ENCODE measurements around the gene IGSF8.

The IGSF8 gene, protein sequence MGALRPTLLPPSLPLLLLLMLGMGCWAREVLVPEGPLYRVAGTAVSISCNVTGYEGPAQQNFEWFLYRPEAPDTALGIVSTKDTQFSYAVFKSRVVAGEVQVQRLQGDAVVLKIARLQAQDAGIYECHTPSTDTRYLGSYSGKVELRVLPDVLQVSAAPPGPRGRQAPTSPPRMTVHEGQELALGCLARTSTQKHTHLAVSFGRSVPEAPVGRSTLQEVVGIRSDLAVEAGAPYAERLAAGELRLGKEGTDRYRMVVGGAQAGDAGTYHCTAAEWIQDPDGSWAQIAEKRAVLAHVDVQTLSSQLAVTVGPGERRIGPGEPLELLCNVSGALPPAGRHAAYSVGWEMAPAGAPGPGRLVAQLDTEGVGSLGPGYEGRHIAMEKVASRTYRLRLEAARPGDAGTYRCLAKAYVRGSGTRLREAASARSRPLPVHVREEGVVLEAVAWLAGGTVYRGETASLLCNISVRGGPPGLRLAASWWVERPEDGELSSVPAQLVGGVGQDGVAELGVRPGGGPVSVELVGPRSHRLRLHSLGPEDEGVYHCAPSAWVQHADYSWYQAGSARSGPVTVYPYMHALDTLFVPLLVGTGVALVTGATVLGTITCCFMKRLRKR

GRCh38 chr1:160097911-160098851, at the start of gene IGSF8:
TSS of gene IGSF8 (minus strand) at chr1:160098619. CDS start at chr1:160098472, 147 bp downstream.
- in situ Hi-C loops (cut with MboI; ENCODE audit: low sequenced_read_pairs) = no loop called here
- peaks cover 25% of the 10 kb centered on the region for H3K4me1 ChIP-seq

GRCh38 chr1:160148121-160148520, 49.7 kb upstream of the IGSF8 start:
- no peaks in the 10 kb centered on the region for H3K4me1 ChIP-seq
- DNase-seq (ENCODE audit: low spot score in 2 of 2) = no peak
- in situ Hi-C loops (cut with MboI; ENCODE audit: low sequenced_read_pairs) = no loop called here
- H3K36me3 ChIP-seq (replicated peaks) = no peaks in the 10 kb centered on the region
- no peaks in the 10 kb centered on the region for H3K9me3 ChIP-seq
- H3K27me3 ChIP-seq (ENCODE audit: low read depth) = peaks cover 4% of the 10 kb centered on the region; the same call in 1 of the 2 replicates
- H3K4me3 ChIP-seq = no peak overlapping the region

More at GRCh38 chr1:160097911-160098851, at the start of gene IGSF8:
- Histone ChIP-seq H3K9me3 (no peaks in the 10 kb centered on the region), H3K4me3 (peak within 1 kb of the TSS; percentile 66), H3K27me3 (ENCODE audit: low read depth) (no peaks in the 10 kb centered on the region), H3K36me3 (replicated peaks) (no peaks in the 10 kb centered on the region)
- peak; percentile 77 to 95 for DNase-seq (ENCODE audit: low spot score in 2 of 2)

- peaks cover 13% of the 10 kb centered on the region; the same call in 1 of the 2 replicates for H3K27me3 ChIP-seq (ENCODE audit: low read depth)
- no peak for DNase-seq (ENCODE audit: low spot score in 2 of 2)
- no peaks in the 10 kb centered on the region for H3K9me3 ChIP-seq
- in situ Hi-C loops (cut with MboI; ENCODE audit: low sequenced_read_pairs) = no loop called here
- no peak overlapping the region for H3K4me3 ChIP-seq
- no peaks in the 10 kb centered on the region for H3K36me3 ChIP-seq (replicated peaks)
- no peaks in the 10 kb centered on the region for H3K4me1 ChIP-seq
Measured at GRCh38 chr1:160146107-160146506, 47.7 kb upstream of the IGSF8 start.

DNA sequence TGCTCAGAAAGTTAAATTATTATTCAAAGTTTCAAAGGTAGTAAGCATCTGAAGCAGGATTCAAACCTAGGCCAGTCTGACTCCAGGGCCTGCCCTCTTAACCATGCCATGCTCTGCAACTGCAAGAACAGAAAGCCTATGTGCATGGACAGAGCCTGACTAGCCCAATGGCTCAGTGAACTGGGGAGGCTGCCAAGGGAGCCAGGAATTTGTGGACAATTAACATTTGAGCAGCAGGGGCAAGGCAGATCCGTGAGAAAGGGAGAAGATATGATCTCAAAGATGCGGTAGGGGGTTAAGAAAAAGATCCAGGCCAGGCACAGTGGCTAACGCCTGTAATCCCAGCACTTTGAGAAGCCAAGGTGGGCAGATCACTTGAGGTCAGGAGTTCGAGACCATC, 46.5 kb upstream of the IGSF8 start:
- in situ Hi-C loops (cut with MboI; ENCODE audit: low sequenced_read_pairs) = no loop called here
- DNase-seq (ENCODE audit: low spot score in 2 of 2) = no peak
- Histone ChIP-seq H3K27me3 (ENCODE audit: low read depth) (peaks cover 13% of the 10 kb centered on the region; the same call in 1 of the 2 replicates), H3K4me3 (no peak overlapping the region), H3K9me3 (no peaks in the 10 kb centered on the region), H3K4me1 (no peaks in the 10 kb centered on the region), H3K36me3 (replicated peaks) (no peaks in the 10 kb centered on the region)

DNA sequence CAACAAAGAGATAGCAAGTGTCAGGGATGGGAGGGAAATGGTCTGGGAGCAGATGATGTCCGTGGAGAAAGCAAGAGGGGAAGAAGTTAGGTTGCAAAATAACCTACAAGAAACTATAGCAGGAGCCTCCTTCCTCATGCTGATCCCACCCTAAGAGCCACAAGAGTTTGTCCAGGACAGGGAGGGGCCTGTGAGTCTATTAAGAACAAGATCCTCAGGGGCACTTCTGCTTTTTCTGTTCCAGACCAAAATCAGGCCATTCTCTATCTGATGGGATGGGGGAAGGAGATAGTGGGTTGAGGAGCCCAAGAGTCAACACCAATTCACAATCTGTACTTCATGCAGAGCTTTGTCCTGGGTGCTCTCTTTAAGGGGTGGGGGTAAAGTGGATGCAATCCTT, 45.3 kb upstream of the IGSF8 start:
- H3K36me3 ChIP-seq (replicated peaks) = no peaks in the 10 kb centered on the region
- H3K4me1 ChIP-seq = no peaks in the 10 kb centered on the region
- no peak overlapping the region for H3K4me3 ChIP-seq
- no peak for DNase-seq (ENCODE audit: low spot score in 2 of 2)
- H3K27me3 ChIP-seq (ENCODE audit: low read depth) = peaks cover 11% of the 10 kb centered on the region; the same call in 1 of the 2 replicates
- H3K9me3 ChIP-seq = no peaks in the 10 kb centered on the region
- in situ Hi-C loops (cut with MboI; ENCODE audit: low sequenced_read_pairs) = no loop called here

- Histone ChIP-seq H3K4me3 (no peak overlapping the region), H3K36me3 (replicated peaks) (no peaks in the 10 kb centered on the region), H3K9me3 (no peaks in the 10 kb centered on the region), H3K4me1 (no peaks in the 10 kb centered on the region), H3K27me3 (ENCODE audit: low read depth) (peaks cover 11% of the 10 kb centered on the region; the same call in 1 of the 2 replicates)
- in situ Hi-C loops (cut with MboI; ENCODE audit: low sequenced_read_pairs) = no loop called here
- no peak for DNase-seq (ENCODE audit: low spot score in 2 of 2)
Measured at GRCh38 chr1:160139840-160140239, 41.4 kb upstream of the IGSF8 start.

DNA sequence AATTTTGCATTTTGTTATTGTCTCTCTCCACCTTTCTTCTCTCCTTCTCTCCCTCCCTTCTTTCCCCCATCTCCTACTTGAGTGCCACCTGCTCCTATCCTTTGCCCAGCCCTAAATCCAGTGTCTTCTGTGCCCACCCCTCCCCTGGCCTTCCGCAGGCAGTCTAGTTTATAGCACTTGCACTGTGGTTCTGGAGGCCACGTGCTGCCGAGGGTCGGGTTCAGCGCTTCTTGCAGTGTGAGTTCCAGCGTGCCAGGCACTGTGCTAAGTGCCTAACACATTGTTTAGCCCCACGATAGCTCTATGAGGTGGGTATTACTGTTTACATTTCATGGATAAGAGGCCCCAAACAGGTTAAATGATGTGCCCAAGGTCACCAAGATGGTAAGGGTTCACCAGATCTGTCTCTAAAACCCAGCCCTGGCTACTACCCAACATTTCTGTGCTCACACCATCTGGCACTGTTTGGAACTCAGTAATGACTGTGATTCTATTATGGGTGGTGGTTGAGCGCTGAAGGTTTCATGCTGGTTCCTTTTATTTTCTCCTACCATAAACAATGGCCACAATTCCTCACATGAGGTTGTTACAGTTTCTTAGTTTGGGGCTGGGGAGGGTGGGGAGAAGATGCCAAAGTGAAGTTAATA, 38.9 kb upstream of the IGSF8 start:
- Histone ChIP-seq H3K9me3 (no peaks in the 10 kb centered on the region), H3K36me3 (replicated peaks) (no peaks in the 10 kb centered on the region), H3K27me3 (ENCODE audit: low read depth) (peaks cover 6% of the 10 kb centered on the region; the same call in 1 of the 2 replicates), H3K4me3 (no peak overlapping the region), H3K4me1 (no peaks in the 10 kb centered on the region)
- in situ Hi-C loops (cut with MboI; ENCODE audit: low sequenced_read_pairs) = no loop called here
- no peak for DNase-seq (ENCODE audit: low spot score in 2 of 2)

DNA sequence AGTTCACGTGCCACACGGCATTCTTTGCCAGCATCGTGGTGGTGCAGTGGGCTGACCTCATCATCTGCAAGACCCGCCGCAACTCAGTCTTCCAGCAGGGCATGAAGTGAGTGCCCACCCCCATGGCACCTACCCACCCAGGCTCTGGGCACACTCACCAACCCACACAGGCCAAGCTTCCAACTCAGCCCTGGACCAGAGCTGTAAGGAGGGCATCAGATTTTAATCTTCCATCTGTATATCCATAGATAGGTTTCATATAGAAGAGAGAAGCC, 38.4 kb upstream of the IGSF8 start:
- Histone ChIP-seq H3K4me3 (no peak overlapping the region), H3K36me3 (replicated peaks) (no peaks in the 10 kb centered on the region), H3K9me3 (no peaks in the 10 kb centered on the region), H3K27me3 (ENCODE audit: low read depth) (peaks cover 2% of the 10 kb centered on the region; the same call in 1 of the 2 replicates), H3K4me1 (no peaks in the 10 kb centered on the region)
- in situ Hi-C loops (cut with MboI; ENCODE audit: low sequenced_read_pairs) = no loop called here
- DNase-seq (ENCODE audit: low spot score in 2 of 2) = no peak

- Histone ChIP-seq H3K4me1 (no peaks in the 10 kb centered on the region), H3K4me3 (no peak overlapping the region), H3K27me3 (ENCODE audit: low read depth) (no peaks in the 10 kb centered on the region), H3K9me3 (no peaks in the 10 kb centered on the region), H3K36me3 (replicated peaks) (no peaks in the 10 kb centered on the region)
- no peak for DNase-seq (ENCODE audit: low spot score in 2 of 2)
- in situ Hi-C loops (cut with MboI; ENCODE audit: low sequenced_read_pairs) = no loop called here
Measured at GRCh38 chr1:160136121-160136925, 37.9 kb upstream of the IGSF8 start.

DNA sequence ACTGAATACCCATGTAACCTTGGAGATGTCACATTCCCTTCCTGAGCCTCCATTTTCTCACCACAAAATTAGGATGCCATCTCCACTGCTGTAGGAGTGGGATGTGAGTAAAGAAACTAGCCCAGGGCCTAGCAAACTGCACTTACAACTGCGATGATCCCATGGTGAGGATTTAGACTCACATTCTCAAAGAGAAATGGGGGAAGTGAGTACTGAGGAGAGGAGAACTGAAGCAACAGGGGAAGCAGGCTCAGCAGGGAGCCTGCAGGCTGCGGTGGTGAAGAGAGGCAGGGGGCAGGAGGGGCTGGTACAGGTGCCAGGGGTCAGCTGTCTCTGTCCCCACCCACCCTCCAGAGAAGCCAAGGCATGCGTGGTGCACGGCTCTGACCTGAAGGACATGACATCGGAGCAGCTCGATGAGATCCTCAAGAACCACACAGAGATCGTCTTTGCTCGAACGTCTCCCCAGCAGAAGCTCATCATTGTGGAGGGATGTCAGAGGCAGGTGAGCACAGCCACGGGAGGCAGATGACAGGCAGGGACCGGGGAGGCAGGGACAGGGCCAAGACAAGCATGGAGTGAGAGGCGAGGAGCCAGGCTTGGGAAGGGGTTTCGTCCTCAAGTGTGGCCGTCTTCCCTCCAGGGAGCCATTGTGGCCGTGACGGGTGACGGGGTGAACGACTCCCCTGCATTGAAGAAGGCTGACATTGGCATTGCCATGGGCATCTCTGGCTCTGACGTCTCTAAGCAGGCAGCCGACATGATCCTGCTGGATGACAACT, 36.6 kb upstream of the IGSF8 start:
- no peaks in the 10 kb centered on the region for H3K4me1 ChIP-seq
- DNase-seq (ENCODE audit: low spot score in 2 of 2) = no peak
- no peak overlapping the region for H3K4me3 ChIP-seq
- H3K27me3 ChIP-seq (ENCODE audit: low read depth) = no peaks in the 10 kb centered on the region
- no peaks in the 10 kb centered on the region for H3K9me3 ChIP-seq
- in situ Hi-C loops (cut with MboI; ENCODE audit: low sequenced_read_pairs) = no loop called here
- no peaks in the 10 kb centered on the region for H3K36me3 ChIP-seq (replicated peaks)

DNA sequence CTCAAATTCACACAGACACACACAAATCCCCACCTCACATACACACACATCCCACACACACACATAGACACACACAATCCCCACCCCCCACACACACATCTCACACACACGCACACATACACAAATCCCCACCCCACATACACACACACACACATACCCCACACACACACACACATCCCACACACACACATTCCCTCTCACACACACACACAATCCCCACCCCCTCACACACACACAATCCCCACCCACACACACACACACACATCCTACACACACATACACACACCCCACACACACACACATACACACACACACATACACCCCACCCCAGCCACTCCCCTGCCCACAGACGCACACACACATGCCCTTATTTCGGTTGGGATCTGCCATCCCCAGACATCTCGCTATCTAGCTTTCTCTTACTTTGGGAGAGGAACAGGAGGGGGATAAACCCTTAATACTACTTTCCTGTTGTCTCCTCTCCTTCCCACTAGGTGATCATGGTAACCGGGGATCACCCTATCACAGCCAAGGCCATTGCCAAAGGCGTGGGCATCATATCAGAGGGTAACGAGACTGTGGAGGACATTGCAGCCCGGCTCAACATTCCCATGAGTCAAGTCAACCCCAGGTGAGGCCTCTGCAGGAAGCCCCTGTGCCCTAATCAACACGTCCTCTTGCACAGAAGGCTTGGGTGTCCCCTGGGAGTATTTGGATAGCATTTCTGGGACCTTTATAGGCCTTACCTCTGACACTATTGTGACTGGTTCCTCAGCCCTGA, 35.8 kb upstream of the IGSF8 start:
- DNase-seq (ENCODE audit: low spot score in 2 of 2) = no peak
- Histone ChIP-seq H3K36me3 (replicated peaks) (no peaks in the 10 kb centered on the region), H3K4me3 (no peak overlapping the region), H3K9me3 (no peaks in the 10 kb centered on the region), H3K4me1 (no peaks in the 10 kb centered on the region), H3K27me3 (ENCODE audit: low read depth) (no peaks in the 10 kb centered on the region)
- in situ Hi-C loops (cut with MboI; ENCODE audit: low sequenced_read_pairs) = no loop called here

All from HAP-1 (cell line).